ENCODE measurements around the gene PDIA3.

- TF ChIP-seq POLR2AphosphoS5 (IDR thresholded peaks at IDR 0.05; ENCODE audit: low read depth, low read length): no peak; the same call in 1 of the 2 replicates
- TF ChIP-seq, protein P1, sequence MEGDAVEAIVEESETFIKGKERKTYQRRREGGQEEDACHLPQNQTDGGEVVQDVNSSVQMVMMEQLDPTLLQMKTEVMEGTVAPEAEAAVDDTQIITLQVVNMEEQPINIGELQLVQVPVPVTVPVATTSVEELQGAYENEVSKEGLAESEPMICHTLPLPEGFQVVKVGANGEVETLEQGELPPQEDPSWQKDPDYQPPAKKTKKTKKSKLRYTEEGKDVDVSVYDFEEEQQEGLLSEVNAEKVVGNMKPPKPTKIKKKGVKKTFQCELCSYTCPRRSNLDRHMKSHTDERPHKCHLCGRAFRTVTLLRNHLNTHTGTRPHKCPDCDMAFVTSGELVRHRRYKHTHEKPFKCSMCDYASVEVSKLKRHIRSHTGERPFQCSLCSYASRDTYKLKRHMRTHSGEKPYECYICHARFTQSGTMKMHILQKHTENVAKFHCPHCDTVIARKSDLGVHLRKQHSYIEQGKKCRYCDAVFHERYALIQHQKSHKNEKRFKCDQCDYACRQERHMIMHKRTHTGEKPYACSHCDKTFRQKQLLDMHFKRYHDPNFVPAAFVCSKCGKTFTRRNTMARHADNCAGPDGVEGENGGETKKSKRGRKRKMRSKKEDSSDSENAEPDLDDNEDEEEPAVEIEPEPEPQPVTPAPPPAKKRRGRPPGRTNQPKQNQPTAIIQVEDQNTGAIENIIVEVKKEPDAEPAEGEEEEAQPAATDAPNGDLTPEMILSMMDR (IDR thresholded peaks at IDR 0.05): no peak
- TF ChIP-seq SIN3A (IDR thresholded peaks at IDR 0.05; ENCODE audit: borderline replicate concordance, insufficient read depth, low read depth, low read length): no peak
- TF ChIP-seq, protein P2, sequence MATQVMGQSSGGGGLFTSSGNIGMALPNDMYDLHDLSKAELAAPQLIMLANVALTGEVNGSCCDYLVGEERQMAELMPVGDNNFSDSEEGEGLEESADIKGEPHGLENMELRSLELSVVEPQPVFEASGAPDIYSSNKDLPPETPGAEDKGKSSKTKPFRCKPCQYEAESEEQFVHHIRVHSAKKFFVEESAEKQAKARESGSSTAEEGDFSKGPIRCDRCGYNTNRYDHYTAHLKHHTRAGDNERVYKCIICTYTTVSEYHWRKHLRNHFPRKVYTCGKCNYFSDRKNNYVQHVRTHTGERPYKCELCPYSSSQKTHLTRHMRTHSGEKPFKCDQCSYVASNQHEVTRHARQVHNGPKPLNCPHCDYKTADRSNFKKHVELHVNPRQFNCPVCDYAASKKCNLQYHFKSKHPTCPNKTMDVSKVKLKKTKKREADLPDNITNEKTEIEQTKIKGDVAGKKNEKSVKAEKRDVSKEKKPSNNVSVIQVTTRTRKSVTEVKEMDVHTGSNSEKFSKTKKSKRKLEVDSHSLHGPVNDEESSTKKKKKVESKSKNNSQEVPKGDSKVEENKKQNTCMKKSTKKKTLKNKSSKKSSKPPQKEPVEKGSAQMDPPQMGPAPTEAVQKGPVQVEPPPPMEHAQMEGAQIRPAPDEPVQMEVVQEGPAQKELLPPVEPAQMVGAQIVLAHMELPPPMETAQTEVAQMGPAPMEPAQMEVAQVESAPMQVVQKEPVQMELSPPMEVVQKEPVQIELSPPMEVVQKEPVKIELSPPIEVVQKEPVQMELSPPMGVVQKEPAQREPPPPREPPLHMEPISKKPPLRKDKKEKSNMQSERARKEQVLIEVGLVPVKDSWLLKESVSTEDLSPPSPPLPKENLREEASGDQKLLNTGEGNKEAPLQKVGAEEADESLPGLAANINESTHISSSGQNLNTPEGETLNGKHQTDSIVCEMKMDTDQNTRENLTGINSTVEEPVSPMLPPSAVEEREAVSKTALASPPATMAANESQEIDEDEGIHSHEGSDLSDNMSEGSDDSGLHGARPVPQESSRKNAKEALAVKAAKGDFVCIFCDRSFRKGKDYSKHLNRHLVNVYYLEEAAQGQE (IDR thresholded peaks at IDR 0.05; ENCODE audit: insufficient read depth in 1 of 2, low read depth in 2 of 2, low read length in 1 of 2): no peak
- TF ChIP-seq TCF7L2 (IDR thresholded peaks at IDR 0.05; ENCODE audit: low read depth, low read length): no peak
These were observed 53.1 kb downstream of the PDIA3 start for GRCh38 chr15:43799209-43799944.

All from Panc1 (cell line).